GDM1 (cell line): ENCODE data around the gene PFDN1.

ENCODE experiments used
- DNase-seq: peaks from one replicate; lab custom pipeline; 2025; lab: John Stamatoyannopoulos, UW

PFDN1 gene

DNA sequence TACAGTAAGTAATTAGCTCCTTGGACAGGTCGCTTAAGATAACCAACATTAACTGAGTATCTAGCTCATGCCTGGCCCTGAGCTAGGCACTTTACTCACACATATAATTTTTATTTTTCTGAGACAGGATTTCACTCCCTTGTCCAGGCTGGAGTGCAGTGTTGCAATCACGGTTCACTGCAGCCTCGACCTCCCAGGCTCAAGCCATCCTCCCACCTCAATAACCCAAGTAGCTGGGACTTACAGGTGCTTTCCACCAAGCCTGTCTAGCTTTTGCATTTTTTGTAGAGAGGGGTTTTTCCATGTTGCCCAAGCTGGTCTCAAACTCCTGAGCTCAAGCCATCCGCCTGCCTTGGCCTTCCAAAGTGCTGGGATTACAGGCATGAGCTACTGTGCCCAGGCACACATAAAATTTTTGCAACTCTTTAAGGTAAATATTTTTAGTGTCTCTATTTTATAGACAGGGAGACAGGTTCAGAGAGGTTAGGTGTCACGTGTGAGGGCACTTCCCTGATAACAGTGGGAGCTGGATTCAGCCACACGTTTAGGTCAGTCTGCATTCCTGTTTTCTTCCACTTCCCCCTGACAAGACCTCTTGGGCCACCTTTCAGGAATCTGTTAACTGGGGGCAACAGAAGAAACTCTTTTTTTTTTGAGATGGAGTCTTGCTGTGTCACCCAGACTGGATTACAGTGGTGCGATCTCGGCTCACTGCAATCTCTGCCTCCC, 25.3 kb upstream of the PFDN1 start:
- DNase-seq = no peak

DNA sequence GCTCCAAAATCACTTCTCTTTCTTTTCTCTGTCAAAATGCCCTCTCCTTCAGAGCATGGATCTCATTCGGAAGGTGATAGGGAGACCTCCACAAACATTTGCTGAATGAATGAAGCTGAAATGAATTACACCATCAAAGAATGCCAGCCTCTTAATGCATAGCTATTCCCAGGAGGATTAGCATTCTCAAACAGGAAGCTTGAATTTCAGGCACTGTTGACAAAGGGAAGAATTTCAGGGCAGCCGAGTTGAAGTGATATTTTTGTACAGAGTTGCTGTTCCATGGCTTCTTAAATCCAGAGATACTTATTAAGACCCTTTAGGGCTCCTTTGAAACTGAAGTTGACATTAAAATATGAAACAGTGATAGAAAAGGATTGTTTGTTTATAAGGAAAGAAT, 24.7 kb upstream of the PFDN1 start:
- no peak for DNase-seq

DNA sequence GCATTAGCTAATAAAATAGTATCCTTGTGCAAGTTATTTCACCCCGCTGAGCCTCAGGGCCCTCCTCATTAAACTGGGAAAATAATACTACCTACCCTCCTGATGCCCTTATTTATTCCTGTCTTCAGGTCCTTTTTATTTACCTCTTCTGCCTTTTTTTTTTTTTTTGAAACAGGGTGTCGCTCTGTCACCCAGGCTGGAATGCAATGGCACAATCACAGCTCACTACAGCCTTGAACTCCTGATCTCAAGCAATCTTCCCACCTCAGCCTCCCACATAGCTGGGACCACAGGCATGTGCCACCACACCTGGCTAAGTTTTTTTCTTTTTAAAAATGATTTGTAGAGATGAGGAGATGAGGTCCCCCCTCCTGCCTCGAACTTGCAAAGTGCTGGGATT, 22.6 kb upstream of the PFDN1 start:
- no peak for DNase-seq

- no peak for DNase-seq
These were observed 21.8 kb upstream of the PFDN1 start for GRCh38 chr5:140324617-140325241.

DNA sequence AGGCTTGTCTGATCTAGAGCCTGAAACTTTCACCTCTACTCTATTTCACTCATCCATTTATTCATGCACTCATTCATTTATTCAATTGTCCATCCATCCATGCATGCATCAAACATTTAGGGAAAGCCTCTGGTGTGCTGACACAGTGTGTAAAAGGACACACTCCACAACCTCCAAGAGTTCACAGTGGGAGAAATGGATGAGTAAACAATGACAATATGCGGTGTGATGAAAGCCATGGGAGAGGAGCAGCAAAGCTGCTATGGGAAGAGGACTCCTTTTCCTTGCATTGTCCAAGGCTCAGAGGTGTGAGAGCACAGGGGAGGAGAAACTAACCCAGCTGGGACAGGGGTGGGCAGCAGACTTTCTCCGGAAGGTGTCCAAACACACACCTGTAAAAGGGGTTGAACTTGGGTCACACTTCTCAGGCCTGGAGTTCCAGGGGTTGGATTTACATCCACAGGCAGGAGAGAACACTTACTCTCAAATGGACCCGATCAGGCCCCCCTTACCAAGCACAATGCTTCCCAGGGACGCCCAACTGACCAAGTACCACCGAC, 21.2 kb upstream of the PFDN1 start:
- no peak for DNase-seq

DNA sequence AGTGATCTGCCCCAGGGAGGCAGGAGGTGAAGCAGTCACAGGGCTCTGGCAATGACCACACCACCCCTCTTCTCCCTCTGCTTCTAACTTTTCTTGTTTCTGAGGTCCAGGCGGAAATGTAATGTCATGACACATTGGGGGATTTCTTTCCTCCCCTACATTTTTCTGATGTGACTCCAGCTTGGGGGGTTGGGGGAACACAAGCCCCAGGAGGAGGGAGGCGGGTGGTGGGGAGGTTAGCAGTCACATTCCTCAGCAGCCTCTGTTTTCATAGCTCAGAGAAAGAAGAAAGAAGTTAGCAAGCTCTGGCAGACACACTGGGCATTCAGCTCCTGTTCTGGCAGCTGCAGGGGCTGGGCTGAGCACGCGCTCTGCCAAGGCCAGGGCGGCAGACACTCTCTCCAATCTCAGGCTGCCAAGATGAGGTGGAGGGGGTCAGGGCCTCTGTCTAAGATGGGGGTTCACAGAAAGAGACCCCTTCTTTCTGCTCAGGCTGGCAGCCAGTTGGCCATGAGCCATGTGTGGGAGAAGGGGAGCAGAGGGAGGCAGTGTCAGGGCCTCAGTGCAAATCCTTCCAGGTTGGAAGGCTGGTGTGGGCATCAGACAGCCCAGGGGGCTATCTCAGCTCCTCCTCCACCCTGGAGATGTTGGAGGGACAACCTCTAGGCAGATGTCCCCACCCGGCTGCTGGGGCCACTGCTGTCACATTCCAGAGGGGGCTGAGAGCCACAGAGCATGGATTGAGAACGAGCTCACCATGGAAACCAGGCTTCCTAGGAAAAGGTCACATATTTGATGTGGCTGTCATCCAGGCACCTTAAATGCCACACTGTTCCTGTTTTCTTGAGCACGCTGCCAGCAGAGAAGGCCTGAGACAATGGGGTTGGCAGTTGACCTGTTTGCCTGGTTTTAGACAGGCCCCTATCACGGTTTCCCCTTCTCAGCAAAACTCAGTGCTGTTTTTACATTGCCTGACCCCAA, 20.1 kb upstream of the PFDN1 start:
- DNase-seq = no peak

- no peak for DNase-seq
These were observed 18.9 kb upstream of the PFDN1 start for GRCh38 chr5:140321796-140322195.

DNA sequence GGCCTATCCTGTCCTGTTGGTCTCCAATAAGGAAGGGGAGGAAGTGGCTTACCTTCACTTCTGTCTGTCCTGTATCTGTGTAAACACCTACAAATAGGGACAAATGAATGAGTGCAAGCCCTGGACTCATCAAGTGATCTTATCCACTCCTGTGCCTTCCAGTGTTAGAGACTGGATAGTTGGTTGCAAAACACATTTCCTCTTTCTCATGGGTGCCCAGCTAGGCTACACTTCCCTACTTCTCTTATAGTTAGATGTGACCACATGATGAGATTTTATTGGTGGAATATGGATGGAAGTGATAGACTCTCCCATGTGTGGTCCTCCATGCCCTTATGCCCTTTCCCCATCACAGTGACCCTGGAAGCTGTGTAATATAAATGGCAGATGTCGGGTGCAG, 16.9 kb upstream of the PFDN1 start:
- DNase-seq = no peak

DNA sequence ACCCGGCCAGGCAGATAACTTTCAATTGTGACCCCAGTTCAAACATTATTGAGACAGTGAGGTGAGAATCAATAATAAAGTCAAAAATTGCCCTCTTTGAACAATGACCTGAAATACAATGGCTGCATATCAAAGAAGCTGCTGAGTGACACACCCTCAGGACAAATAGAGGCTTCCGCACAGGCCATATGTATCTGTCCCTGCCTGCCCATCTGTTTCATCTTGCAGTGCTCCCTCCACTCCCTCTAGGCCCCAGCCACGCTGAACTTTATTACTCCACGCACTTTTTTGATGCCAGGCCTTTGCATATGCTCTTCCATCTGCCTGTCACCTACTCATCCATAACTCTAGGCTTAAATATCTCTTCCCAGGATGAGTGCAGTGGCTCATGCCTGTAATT, 15.9 kb upstream of the PFDN1 start:
- no peak for DNase-seq

DNA sequence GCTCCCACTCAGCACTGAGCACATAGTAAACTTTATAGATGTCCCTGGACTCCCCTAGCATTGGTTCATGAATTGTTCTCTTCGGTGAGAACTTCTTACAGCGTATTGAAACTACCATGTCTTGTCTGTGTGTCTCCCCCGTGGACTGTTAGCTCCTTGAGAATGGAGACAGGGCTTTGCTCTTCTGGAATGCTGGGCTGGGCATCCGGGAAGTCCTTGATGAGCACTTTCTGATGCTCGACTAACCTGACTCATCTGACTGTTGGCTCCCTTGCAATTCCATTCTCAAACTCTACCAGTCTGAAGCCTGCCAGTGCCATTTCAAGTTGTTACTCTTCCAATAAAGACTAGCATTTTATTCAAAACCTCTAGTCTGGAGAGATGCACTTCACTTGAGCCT, 15.0 kb upstream of the PFDN1 start:
- DNase-seq = no peak

- DNase-seq = no peak
These were observed 9.9 kb upstream of the PFDN1 start for GRCh38 chr5:140312791-140313189.

DNA sequence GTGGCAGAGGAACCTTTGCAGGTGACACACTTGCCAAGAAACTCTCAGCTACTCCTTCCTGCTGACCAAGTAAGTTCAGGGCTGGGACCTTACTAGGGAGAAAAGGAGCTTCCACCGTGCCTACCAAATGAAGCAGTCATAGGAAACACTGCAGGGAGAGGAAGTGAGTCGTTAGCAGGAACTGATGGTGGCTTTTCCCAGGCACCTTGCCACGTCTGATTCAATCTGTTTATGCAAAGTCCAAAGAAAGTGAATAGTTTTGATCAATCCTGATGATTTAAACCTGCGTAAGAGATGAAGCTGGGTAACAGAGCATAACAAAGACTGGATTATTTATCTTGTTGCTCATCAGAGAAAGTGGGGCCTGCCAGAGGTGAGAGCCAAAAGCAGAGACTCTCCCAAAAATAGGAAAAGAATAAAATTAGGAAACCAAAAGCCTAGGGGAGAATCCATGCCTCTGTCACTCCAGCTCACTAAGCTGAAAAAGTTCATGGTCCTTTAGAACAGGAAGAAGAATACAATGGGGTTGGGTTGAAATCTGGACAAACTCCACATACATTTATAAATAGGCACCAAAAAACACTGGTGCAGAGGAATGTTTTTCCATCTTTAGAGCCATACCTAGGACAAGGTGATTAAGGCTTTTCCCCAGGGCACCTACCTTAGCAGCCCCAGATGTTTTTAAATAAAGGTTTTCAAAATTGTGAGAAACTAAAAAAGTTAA, 9.3 kb upstream of the PFDN1 start:
- peak; percentile 33 for DNase-seq

DNA sequence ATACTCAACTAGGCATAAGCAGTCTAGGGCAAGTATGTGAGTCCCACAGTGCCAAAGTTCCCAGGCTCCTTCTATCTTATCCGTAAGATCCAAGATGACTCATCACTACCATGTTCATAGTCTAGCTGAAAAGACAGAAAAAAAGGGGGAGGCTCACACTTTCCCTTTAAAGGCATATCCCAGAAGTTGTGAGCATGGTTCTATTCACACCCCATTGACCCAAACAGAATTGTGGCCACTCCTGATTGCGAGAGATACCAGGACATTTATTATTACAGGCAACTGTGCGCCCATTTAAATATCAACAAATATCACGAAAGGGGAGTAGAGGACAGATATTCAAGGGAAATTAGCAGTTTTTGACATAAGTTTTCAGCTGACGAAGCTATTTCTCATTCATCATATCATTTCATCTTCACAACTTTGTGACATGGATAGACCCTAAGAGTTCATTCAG, 8.1 kb upstream of the PFDN1 start:
- DNase-seq = no peak

GRCh38 chr5:140310434-140310833, 7.5 kb upstream of the PFDN1 start:
- no peak for DNase-seq

GRCh38 chr5:140309706-140310249, 6.9 kb upstream of the PFDN1 start:
- DNase-seq = no peak

GRCh38 chr5:140305471-140305870, 2.6 kb upstream of the PFDN1 start:
- DNase-seq = no peak

- no peak for DNase-seq
These were observed 1.1 kb upstream of the PFDN1 start for GRCh38 chr5:140303966-140304365.

GRCh38 chr5:140301136-140301535, 1.8 kb downstream of the PFDN1 start:
- DNase-seq = no peak

DNA sequence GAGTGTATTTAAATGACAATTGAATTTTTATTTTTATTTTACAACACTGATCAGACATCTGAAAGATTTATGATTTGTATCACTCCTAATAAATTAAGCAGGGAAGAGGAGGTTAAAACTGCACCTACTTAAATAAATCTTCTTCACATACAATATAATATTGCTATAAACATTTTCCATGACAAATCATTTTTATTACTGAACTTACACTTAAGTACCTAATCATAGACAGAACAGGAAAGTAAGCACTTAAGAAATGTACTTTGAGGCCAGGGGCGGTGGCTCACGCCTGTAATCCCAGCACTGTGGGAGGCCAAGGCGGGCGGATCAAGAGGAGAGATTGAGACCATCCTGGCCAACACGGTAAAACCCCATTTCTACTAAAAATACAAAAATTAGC, 3.8 kb downstream of the PFDN1 start:
- DNase-seq = no peak

GRCh38 chr5:140298183-140298601, 4.7 kb downstream of the PFDN1 start:
- DNase-seq = no peak

DNA sequence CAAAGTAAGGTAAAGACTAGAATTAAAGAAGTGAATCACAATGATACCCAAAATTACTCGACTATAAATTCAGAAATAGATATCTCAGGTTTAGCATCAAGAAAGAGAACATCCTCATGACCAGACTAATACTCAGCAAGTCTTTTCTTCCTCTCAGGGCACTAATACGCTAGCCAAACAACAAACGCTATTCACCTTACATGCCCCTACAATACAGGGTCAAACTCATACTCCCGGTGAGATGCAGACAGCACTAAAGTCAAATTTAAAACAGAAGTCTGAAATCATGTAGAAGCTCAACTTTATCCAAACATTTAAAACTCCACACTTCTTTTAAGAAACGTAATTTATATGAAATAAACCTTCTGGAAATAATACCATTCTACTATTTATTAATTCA, 5.6 kb downstream of the PFDN1 start:
- DNase-seq = no peak
